NCI-H82 treated with DMSO at 0.1 percent for 48 hours (cell line): Measurements from ENCODE around the gene ITIH3.

Experiments
- DNase-seq: peaks from one replicate; lab custom pipeline; 2025; ENCODE audit not compliant: unreplicated experiment; lab: John Stamatoyannopoulos, UW

Gene ITIH3

DNA sequence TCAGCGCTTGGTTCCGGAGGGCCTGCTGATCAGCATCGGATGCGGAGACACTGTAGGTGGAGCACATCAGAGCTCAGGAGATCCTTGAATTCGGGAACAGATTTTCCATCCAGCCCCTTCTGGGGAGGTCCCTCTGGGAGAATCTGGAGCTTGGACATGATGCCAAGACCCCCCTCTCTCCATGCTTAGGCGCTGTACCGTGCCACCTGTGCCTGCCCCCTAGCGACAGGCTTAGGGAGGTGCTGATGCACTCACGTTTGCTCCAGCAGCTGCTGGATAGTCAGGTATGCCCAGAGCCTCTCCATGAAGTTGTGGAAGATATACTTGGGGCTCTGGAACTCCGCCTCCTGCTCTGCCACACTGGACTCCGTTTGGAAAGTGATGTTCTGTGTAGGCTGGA is 26.1 kb downstream of the ITIH3 start:
- no peak for DNase-seq

DNA sequence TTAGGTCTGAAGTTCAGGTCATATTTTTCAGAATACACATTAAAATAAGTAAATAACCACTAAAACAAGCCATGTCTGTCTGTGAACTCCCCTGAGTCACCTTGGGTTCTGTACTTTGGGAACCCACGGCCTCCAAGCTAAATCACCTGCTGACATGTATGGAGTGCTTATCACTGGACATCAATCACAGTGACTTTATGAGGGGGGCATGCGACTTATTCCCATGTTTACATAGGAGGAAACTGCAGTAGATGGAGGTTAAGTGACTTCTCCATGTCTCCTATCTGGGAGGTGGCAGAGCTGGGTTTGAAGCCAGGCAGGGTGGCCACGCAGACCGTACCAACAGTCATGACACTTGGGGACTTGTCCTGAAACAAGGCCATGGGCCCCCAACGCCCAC is 27.8 kb downstream of the ITIH3 start:
- no peak for DNase-seq

DNA sequence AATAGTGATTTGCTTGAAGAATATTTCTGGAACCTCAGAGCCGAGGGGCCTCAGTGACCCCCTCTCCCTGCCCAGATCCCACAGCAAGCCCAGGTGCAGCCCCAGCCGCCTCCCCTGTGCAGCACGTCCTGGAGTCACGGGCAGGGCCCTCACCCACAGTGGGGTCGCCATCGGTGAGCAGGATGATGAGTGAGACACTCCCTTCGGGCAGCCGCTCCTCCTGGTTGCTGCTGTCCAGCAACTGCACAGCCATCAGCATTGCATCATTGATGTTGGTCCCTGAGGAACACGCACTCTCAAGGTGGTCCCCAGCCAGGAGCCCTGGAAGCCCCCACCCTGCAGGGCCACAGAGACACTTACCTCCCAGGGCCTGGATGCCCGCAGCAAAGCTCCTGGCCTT is 29.4 kb downstream of the ITIH3 start:
- no peak for DNase-seq

DNA sequence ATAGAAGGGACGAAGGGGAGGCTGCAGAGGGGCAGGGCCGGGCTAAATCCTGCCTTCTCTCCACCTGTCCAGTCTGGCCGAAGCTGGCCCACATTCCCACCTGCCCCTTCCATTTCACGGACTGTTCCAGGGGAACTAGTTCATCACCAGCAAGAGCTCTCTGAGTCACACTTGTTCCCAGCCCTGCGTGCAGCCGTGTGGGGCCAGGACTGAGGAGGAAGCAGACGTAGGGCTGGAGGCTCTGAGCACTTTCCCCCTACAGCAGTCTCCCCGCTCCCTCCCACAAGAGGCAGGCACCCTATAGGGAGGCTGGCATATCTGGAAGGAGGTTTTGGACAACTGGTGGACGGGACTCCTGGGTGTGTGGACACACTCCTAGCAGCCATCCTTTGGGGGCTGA is 32.8 kb downstream of the ITIH3 start:
- DNase-seq, result no peak

DNA sequence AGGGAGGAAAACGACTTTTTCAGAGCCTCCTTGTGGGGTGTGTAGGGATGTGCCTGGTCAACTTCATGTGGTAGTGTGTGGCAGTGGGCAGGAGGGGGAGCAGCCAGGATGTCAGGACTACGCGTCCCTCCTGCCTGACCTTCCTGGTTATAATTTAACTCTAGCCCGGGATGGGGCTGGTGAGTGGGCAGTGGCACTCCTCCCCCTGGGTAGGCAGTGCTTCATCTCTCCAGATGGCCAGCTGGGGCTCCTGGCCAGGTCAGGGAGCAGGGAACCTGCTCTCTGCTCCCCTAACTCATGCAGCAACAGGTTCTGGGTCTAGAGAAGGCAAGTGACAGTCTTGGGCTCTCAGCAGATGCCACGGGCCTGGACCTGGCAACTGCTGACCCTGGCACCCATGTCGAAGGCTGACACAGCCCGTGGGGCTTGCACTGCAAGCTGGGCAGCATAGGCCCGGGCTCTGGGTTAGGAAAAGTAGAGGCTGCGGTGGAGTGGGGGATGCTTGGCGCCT is 33.3 kb downstream of the ITIH3 start:
- no peak for DNase-seq

DNA sequence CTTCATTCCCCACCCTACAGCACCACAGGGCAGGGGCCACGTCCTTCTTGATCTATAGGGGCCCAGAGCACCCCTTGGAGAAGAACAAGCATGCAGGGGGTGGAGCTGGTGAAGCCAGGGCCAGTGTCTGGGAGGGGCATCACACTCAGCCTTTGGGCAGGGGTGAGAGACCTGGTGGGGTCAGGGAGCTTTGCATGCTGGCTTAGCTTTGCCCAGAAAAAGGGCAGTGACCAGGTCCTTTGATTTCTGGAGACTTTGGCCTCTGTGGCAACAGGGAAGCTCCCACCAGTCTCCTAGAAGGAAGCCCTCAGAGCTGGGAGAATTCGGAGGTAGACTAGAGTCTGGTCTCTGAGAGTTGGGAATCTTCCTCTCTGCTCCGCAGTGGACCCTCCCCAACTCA is 34.9 kb downstream of the ITIH3 start:
- DNase-seq, result no peak

DNA sequence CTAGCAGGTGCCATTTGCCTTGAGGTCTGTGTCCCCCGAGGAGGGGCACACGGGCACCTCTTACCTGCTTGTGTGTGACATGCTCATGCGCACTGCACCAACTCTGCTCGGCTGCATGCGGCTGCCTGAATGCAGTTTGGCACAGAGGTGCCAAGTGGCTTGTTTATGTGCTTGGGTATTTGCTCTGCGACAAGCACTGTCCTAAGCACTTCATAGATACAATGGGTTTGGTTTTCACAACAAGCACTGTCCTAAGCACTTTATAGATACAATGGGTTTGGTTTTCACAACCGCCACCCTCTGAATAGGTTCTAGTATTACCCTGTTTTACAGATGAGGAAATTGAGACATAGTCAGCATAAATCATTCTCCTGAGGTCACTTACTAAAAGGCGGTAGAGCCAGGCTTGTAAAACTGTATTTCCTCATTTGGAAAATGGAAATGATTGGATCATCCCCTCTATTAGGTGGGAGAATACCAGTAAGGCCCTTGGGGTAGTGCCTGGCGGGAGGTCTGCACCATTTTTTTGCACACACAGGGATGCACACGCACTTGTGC is 35.4 kb downstream of the ITIH3 start:
- no peak for DNase-seq

DNA sequence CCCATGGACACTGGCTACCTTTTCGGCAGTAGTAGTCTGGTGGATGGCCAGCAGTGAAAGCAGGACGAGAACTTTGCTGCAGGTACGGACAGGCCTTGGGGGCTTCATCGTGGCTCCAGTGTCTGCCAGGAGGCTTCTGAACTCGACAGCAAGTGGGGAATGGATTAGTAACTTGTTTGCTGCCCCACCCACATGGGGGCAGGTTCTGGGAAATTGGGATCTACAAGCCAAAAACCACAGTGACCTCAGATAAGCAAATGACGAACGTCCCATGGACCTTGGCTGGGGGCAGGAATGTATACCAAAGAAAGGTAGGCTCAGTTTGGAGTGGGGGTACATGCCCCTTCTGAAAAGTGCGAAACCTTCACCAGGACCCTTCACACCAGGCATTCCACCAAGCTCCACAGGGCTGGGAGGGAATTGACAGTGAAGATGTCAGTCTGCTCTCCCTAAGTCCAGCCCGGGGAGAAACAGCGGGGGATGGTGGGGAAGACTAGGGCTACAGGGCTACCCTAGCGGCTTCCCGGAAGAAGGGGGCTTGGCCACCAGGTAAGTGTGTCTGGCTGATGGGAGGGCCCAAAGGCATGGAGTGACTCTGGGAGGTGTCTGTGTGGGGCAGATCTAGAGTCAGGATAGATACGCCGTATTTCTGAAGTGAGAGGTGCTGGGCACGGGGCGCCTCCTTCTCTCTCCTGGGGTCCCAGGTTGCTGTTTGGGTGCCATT is 36.1 kb downstream of the ITIH3 start, which contains the start of gene ITIH4:
ITIH4 (minus strand) TSS at position 138 of the 724 bp plus-strand sequence; CDS start at position 108, 30 bp downstream.
- no peak for DNase-seq

DNA sequence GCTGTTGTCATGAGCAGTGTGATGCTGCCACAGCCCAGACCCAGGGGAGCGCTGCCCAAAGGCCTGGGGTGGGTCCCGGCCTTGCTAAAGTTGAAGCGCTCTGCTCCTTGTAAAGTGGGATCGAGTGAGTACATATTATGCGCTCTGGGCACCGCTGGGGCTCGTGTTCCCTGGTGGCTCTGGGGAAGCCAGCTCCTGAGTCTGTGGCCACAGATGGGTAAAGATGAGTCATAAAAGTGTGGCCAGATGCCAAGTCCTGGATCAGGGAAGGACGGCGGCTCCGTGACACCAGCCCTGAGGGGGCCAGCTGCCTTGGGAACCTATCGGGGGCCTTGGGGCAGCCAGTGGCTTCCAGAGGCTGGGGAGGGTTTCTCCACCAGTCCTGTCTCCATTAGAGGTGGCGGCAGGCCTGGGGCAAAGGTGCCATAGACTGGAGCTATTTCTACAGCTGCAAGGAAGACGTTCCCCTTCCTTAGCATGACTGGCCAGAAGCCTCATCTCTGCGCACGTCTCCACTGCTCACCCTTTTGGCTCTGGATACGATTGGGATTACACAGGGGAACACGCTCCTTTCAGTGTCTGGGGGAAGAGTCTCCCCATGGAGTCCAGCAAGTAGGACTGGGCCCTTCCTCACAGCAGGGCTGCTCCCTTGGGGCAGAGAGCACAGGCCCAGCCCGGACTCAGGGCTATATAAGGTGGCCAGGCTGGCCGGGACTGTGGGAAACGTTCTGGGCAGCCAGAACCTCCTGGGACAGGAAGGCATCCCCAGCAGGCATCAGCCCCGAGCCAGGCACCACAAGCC is 37.1 kb downstream of the ITIH3 start:
- DNase-seq, result no peak

DNA sequence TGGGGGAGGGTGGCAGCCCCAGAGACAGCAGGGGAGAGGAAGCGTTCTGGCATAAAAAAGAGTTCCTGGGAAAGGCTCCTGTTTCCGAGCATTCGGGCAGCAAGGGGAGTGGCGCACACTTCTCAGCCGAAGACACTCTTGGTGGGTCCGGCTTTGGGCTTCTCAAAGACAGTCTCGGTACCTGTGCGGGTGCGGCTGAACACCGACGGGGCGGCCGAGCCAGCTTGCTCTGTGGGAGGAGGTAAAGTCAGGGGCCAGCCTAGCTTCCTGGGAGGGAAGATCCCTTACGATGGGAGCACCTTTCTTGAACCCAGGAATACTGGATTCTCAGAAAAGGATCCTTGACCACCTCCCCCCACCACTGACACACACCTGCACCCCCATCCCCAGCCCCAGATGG is 38.6 kb downstream of the ITIH3 start:
- DNase-seq, result no peak

DNA sequence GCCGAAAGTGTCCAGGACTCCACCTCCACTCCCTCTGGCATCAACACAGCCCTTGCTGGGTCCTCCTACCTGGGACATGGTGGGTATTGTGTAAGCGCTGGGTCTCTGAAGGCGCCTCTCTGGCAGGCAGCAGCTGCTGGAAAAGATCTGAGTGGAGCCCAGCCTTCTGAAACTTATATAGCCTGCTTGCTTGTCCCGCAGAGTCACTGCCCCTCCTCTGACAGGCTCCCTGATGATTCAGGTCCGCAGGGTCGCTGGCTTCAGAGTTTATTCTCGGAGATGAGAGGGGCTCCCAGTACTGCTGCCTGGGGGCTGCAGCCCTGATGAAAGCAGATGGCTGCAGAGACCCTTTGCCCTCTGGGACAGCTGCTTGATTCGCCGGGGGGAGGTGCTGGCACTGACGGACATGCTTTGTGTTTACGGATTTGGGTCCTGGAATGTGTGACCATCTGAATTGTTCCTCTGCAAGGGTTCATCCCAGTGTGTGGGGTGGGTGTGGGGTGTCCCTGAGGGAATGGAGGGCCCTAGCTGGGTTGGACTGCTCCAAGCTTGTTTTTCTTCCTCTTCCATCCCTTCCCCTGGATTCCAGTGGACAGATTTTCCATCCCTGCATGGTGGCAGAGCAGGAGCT is 40.4 kb downstream of the ITIH3 start, which contains the start of gene MUSTN1:
MUSTN1 (minus strand) TSS at position 149 of the 631 bp plus-strand sequence; CDS start at position 78, 71 bp downstream.
- DNase-seq, result peak; percentile 16

DNA sequence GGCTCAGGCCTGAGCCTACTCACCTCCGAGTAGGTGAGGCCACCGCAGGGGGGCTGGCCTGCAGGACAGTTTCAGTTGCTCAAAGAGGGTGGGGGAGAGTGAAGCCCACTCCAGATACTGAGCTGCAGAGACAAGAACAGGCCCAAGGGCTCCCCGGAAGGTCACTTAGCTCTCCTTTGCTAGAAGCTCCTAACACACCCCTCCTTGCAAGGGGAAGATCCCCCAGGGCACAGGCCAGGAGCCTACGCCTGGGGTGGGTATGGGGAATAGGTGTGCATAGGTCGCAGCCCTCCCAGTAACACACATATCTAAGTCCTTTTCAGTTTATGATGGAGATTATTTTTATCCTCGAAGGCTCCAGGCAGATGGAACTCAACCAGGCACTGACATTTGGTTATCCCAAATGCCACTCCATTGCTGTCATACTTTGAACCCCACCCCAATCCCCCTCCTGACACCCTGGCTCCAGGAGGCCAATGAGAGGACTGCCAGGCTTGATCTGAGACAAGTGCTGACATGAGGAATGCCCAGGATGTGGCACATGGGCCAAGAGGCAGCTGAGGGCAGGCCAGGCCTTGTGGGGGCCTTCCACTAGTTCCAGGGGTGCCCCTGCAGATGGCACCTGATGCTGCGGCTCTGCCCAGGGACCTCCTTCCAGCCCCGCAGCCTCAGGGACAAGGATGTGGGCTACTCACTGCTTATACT is 41.3 kb downstream of the ITIH3 start:
- no peak for DNase-seq

DNA sequence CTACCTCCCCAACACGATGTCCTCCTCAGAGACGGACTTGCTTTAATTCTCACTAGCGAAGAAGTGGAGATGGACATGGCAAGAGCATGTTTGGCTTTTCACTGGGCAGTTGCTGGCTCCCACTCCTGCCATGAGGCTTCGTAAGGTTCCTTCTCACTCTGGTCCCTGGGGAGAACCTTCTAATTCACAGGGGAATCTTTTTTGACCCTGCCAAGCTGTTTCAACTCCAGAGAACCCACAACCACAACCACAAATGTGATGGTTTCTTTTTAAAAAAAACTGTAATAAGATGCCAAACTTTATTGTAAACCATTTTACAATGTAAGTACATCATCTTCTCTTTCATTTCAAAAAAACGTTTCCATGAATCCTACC is 41.9 kb downstream of the ITIH3 start:
- no peak for DNase-seq

DNA sequence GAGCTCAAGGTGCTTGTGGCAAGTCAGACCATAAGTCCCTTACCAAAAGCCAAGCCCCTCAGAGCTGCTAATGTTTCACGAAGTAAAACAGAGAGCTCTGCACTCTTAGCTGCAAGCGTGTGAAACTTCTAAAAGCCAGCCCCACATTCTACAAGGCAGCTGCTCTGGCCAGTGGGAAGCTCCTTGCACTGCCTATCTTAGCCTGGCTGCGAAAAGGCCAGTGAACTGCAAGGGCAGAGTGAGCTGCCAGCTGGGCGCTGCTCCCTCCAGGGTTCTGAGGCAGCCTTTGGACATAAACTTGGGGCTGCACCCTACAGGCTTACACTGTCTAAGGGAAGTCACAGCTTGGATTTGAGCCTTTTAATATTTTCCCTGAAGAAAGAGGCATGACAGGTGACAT is 42.4 kb downstream of the ITIH3 start:
- DNase-seq, result no peak

DNA sequence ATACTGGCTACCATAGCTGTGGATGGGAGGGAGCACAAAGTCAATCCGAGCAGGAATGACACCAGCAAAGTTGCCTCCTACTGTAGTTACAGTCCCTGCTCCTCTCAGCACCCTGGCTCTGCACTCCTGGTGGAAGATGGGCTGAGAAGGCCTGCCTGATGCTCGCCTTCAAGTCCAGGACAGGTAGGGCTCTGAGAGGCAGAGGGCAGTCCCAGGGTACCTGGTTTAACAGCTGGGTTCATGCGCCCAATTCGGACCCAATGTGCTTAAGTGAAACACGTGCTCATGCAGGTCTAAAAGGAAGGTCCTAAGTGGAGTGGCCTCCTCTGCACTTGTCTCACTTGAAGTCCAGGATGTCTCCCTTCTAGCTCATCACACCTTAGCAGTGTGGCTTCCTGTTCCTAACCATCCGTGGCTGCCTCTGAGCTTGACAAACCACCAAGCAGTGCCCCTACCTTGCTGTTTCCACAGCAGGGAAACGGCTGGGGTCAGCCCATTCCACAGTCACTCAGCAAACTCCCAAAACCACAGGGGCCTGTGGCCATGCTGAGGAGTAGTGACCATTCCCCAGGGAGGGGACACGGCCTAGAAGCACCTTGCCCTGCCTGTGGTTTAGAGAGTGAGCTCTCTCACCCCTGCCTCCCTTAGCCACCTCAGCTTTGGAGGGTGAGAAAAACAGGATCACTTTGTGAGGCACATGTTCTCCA is 44.1 kb downstream of the ITIH3 start:
- no peak for DNase-seq

DNA sequence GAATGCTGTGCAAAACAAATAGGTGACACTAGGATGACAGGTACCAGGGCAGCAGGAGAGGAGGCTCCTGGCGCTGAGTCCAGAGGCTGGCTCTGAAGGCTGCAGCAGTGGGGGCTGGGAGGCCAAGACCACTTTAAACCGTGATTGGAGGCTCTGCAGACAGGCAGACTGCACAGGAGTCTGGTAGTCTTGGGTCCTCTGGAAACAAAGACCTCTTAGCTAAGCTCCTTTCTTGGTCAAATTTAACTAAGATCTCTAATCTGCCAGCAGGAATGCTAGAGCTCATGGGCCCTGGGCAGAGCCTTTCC is 44.6 kb downstream of the ITIH3 start:
- no peak for DNase-seq

DNA sequence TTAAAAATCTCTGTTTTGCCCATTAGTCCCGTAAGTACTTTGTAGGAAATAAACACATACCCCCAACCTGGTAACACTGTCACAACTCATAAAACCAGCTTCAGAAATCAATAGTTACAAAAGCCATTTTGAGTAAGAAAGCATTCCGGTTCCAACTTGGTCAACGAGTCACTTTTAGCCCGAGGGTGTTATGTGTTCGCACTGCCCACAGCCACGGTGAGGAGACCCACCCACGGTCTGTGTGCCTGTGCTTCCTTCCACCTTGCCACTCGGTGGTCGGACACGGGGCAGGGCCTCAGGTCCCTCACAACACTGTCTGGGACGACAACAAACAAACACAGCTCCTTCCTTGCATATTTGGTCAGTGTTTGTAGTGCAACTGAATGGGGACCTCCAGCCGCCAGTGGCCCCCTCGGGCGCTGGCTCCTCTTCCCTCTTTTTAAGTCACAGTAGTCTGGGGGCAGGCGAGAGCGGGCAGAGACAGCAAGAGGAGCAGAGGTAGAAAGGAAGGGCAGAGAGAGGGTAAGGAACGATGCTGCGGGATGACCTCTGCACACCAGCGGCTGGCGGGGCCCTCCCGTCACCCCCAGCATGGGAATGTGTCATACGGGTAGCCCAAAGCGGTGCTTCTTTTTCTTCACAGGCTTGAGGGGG is 45.4 kb downstream of the ITIH3 start:
- no peak for DNase-seq

DNA sequence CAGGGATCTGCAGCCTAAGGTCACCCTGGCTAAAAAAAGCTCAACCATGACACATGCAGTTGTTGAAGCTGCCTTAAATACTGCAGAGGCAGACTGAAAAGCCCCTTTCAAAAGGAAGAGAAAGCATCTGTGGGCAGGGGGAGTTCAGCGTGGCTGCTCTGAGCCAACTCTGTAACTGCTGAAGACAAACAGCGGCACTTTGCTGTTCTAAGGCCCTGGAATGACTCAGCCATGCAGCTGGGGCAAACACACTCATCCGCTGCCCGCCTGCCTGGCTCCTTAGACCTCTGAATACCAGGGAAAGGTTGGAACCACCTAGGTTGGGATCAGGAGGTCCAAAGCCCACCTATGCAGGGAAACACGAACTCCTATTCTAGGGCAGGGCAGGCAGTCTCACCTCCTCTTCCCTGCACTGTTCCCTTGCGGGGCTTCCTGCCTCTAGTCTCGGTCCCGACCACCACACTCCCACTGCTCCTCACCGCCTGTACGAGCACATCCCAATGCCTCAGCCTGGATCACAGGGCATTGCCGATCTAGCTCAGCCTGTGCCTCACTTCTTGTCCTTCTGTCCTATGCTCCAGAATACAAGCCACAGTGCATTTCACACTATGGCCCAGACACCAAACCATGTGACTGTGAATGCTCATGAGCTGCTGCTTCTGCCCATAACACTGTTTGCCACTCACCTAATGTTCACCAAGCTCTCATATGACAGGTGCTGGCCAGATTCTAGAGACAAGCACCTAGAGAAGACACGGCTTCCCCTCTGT is 46.8 kb downstream of the ITIH3 start:
- no peak for DNase-seq

DNA sequence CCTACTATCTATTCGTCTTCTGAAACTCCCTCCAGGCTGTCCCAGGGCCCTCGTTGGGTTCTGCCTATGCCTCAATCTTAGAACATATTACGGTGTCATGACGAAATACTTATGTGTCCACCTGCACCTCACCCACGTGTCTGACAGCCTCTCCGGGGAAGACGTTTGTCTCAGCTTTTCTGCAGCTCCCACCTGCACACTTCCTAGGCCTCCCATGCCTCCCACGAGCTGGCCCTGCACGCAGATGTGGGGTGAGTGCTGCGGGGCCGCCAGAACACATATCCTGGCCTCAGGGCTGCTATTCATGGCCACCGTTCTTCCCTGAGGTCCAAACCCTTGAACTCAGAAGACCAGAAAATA is 47.4 kb downstream of the ITIH3 start:
- no peak for DNase-seq
